Retina (tissue), 1 donor: ENCODE results near the gene EPAS1.
A peak's percentile ranks its signal among the peaks of the same experiment; 100 is the strongest.

Experiments used
- DNase-seq: peaks from one replicate; pipeline ENCODE4 v3.0.0-alpha.2; 2016

EPAS1 gene

GRCh38 chr2:46325182-46325928, 28.1 kb downstream of the EPAS1 start:
- DNase-seq = no peak

- no peak for DNase-seq
Observed at GRCh38 chr2:46326231-46326980, 29.2 kb downstream of the EPAS1 start.

- DNase-seq = no peak
Observed at GRCh38 chr2:46327627-46328026, 30.4 kb downstream of the EPAS1 start.

GRCh38 chr2:46328291-46328690, 31.1 kb downstream of the EPAS1 start:
- DNase-seq = no peak

- DNase-seq = no peak
Observed at GRCh38 chr2:46328829-46329228, 31.6 kb downstream of the EPAS1 start.

- no peak for DNase-seq
Observed at GRCh38 chr2:46329340-46329739, 32.1 kb downstream of the EPAS1 start.

- DNase-seq = no peak
Observed at GRCh38 chr2:46329803-46330775, 32.9 kb downstream of the EPAS1 start.

GRCh38 chr2:46331109-46331766, 34.0 kb downstream of the EPAS1 start:
- peak; percentile 47 for DNase-seq

GRCh38 chr2:46332686-46333281, 35.6 kb downstream of the EPAS1 start:
- no peak for DNase-seq

- DNase-seq = no peak
Observed at GRCh38 chr2:46333912-46334311, 36.7 kb downstream of the EPAS1 start.

- DNase-seq = no peak
Observed at GRCh38 chr2:46334389-46335271, 37.4 kb downstream of the EPAS1 start.

GRCh38 chr2:46335391-46336282, 38.4 kb downstream of the EPAS1 start:
- DNase-seq = peak; percentile 68

- DNase-seq = peak; percentile 30
Observed at GRCh38 chr2:46336283-46336959, 39.2 kb downstream of the EPAS1 start.

GRCh38 chr2:46337208-46337994, 40.2 kb downstream of the EPAS1 start:
- no peak for DNase-seq

GRCh38 chr2:46338674-46339073, 41.5 kb downstream of the EPAS1 start:
- DNase-seq = no peak

GRCh38 chr2:46339200-46339599, 42.0 kb downstream of the EPAS1 start:
- no peak for DNase-seq

GRCh38 chr2:46339676-46340459, 42.7 kb downstream of the EPAS1 start:
- DNase-seq = peak; percentile 41
